Measurements from ENCODE around the gene YAF2.

DNA sequence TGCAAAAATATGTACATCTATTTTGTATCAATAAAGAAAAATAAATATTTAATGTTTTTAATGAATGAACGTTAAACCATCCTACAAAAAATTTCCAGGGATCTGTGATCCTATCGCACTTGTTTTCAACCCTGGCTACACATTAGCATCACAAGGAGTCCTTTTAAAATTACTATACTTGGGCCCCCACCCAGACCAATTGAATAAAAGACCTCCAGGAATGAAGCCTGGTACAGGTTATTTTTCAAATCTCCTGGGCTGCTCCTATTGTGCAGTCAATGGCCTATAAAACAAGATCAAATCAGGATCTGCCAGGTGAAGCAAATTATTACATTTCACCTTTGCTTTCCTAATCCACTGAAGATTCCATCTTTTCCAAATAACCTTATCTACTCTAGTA lies 59.9 kb downstream of the YAF2 start:
- TF ChIP-seq CTCF (IDR thresholded peaks at IDR 0.05 in 8 of 11, conservative IDR thresholded peaks at IDR 0.05 in 3 of 11) (no peak), POLR2AphosphoS5 (IDR thresholded peaks at IDR 0.05) (no peak)
